HG03039 (cell line): ENCODE measurements around the gene DNAH14.
"Not testable (repeated sequence)": the region's sequence is repeated elsewhere in the genome, so short reads cannot be mapped to it uniquely, and the experiment has no call there.

Experiments used
- ATAC-seq: cut with Tn5 transposase; IDR thresholded peaks from one replicate; pipeline ENCODE4 v1.9.1; 2021; ENCODE audit warnings: mild to moderate bottlenecking, moderate library complexity; ENCODE audit not compliant: unreplicated experiment

The DNAH14 gene

DNA sequence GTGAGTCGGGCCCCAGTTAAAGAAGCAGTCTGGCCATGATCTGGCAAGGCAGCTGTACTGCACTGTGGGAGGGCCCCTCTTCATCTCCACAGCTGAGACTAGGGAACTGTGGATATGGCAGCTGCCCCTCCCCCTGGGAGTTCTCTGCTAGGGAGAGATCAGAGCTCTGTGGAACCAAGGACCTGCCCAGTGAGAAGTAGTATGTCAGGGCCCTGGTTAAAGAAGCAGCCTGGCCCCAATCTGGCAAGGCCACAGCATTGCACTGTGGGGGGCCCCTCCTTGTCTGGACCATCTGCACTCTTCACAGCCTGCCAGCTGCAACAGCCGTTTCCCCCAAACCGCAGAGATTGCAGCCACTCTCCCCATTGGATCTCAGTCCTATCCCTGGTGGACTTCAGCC is 208.5 kb downstream of the DNAH14 start:
- ATAC-seq, result no peak

DNA sequence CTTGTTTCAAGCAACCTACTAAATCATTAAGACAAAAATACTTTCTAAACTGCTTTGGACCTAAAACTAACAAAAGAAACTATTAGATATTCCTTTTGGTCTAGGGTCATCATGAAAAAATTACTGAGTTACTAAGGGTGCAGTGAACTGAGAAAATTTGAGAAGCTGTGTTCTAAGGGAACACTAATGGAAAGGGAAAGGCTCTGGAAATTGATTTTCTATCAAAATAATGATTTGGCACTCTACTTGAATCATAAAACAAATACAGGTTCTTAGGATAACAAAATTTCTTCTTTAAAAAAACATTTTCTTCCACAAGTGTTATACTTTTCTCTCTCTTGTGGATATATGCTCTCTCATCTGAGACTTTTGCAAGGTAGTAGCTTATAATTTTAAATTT is 213.5 kb downstream of the DNAH14 start:
- no peak for ATAC-seq

DNA sequence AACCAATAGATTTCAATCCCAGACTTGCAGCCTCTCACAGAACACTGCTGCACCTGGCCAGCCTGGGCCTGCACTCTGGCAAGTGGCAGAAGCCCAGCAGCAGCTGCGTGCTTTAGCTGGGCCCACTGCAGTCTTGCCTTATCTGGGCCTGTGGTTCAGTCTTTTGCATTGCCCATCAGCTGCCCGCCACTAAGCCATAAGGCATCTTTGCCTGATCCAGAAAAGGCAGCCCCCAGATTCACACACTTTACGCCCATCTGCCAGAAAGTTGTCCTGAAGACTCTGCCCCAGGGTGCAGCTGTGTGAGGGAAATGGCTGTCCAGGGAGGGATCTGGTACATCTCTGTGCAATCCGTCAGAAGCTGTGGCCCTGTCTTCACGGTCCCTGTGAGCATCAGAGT is 217.0 kb downstream of the DNAH14 start:
- no peak for ATAC-seq

DNA sequence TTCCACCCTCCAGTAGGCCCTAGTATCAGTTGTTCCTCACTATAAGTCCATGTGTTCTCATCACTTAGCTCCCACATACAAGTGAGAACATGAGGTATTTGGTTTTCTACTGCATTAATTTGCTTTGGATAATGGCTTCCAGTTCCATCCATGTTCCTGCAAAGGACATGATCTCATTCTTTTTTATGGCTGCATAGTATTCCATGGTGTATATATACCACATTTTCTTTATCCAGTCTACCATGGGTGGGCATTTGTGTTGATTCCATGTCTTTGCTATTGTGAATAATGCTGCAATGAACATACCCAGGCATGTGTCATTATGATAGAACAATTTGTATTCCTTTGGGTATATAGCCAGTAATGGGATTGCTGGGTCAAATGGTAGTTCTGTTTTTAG is 218.3 kb downstream of the DNAH14 start:
- not testable (repeated sequence) for ATAC-seq

GRCh38 chr1:225152061-225152460 is 222.6 kb downstream of the DNAH14 start:
- no peak for ATAC-seq

- ATAC-seq, result no peak
Observed at GRCh38 chr1:225155555-225155954, 226.1 kb downstream of the DNAH14 start.

DNA sequence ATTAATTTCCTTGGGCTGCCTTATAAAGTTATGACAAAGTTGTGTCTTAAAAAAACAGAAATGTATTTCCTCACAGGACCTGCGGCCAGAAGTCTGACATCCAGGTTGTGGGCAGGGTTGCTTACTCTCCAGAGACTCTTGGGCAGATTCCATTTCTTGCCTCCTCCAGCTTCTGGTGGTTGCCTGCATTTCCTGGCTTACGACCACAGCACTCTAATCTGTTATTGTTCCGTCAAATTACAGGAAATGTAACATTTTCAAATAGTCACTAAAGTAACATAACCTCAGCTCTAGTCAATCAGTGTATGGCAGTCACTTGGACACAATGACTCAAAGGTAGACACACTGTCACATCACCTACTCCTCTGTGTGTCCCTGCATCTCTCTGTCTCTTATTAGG is 226.8 kb downstream of the DNAH14 start:
- ATAC-seq, result no peak

DNA sequence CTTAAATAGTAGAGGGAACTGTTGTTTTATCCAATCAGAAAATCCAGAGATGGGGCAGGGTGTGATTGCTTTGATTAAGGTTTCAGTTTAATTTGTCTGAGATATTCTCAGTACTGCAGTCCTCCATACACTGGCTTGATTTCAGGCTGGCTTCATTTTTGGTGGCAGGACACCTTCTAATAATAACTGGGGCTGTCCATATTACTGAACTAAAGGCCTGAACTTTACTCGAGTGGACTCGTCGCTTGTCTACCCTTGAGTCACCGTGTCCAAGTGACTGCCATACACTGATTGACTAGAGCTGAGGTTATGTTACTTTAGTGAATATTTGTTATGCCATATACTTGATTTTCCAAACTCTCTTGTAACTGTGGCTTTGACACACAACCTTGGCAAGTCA is 228.8 kb downstream of the DNAH14 start:
- no peak for ATAC-seq

GRCh38 chr1:225159793-225160192 is 230.3 kb downstream of the DNAH14 start:
- no peak for ATAC-seq

DNA sequence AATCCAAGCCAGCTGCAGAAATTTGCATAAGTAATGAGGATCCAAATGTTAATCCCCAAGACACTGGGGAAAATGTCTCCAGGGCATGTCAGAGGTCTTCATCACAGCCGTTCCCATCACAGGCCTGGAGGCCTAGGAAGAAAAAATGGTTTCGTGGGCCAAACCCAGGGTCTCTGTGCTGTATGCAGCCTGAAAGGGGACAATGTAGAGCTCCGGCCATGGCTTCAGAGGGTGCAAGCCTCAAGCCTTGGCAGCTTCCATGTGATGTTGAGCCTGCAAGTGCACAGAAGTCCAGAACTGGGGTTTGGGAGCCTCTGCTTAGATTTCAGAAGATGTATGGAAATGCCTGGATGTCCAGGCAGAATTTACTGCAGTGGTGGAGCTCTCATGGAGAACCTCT is 247.9 kb downstream of the DNAH14 start:
- ATAC-seq, result not testable (repeated sequence)

GRCh38 chr1:225179686-225180085 is 250.2 kb downstream of the DNAH14 start:
- ATAC-seq, result no peak

- ATAC-seq, result no peak
Observed at GRCh38 chr1:225182716-225183115, 253.2 kb downstream of the DNAH14 start.

GRCh38 chr1:225191199-225191753 is 261.8 kb downstream of the DNAH14 start:
- ATAC-seq, result no peak

GRCh38 chr1:225201447-225201846 is 272.0 kb downstream of the DNAH14 start:
- ATAC-seq, result no peak

DNA sequence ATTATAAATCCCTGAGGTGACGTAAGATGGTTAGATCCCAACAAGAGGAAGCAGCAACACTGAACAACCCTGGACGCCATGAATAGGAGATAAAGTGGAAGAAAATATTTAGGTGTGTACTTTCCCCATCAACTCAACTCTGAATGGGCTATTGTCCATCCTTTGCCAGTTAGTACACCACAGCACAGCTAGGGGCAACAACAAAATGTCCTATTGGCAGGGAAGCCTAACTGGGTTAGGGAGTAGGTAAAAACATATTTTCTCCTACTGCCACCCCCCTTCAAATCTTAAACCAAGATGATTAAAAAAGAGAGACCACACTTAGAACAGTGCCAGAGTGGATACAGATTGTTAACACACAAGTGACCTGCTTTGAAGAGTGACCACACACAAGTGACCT is 278.3 kb downstream of the DNAH14 start:
- ATAC-seq, result no peak

- ATAC-seq, result no peak
Observed at GRCh38 chr1:225209153-225209552, 279.7 kb downstream of the DNAH14 start.

DNA sequence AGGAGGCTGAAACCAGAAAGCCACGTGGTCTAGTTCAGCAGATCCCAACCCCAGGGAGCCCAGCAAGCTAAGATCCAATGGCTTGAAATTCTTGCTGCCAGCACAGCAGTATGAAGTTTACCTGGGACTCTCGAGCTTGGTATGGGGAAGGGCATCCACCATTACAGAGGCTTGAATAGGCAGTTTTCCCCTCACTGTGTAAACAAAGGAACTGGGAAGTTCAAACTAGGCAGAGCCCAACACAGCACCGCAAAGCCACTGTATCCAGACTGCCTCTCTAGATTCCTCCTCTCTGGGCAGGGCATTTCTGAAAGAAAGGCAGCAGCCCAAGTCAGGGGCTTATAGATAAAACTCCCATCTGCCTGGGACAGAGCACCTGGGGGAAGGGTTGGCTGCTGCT is 280.7 kb downstream of the DNAH14 start:
- ATAC-seq, result not testable (repeated sequence)

DNA sequence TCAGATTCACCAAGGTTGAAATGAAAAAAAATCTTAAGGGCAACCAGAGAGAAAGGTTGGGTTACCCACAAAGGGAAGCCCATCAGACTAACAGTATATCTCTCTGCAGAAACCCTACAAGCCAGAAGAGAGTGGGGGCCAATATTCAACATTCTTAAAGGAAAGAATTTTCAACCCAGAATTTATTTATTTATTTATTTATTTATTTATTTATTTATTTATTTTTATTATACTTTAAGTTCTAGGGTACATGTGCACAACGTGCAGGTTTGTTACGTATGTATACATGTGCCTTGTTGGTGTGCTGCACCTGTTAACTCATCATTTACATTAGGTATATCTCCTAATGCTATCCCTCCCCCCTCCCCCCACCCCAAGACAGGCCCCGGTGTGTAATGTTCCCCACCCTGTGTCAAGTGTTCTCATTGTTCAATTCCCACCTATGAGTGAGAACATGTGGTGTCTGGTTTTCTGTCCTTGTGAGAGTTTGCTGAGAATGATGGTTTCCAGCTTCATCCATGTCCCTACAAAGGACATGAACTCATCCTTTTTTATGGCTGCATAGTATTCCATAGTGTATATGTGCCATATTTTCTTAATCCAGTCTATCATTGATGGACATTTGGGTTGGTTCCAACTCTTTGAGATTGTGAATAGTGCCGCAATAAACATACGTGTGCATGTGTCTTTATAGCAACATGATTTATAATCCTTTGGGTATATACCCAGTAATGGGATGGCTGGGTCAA is 282.4 kb downstream of the DNAH14 start:
- ATAC-seq, result not testable (repeated sequence)

- ATAC-seq, result no peak
Observed at GRCh38 chr1:225224287-225224686, 294.8 kb downstream of the DNAH14 start.

GRCh38 chr1:225225681-225226080 is 296.2 kb downstream of the DNAH14 start:
- ATAC-seq, result no peak

GRCh38 chr1:225228871-225229303 is 299.4 kb downstream of the DNAH14 start:
- no peak for ATAC-seq

- ATAC-seq, result not testable (repeated sequence)
Observed at GRCh38 chr1:225229429-225229828, 300.0 kb downstream of the DNAH14 start.

DNA sequence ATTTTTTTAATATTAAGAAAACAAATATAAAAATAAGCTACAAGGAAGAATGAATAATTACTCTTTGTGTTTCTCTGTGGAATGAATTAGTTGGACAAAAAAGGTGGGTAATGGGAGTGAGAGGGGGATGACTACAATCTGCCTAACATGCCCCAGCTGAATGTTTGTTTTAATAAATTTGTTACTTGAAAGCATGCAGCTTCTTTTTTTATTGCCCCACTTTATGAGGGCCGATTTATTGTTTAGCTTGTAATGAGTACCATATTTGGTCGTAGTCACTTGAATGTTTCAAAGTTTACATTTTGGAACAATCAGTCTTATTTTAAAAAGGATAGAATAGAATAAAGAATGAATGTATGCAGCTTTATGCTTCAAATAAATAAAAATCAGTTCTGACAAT is 301.0 kb downstream of the DNAH14 start:
- ATAC-seq, result no peak
